CD4-positive, alpha-beta memory T cell (primary cell): ENCODE results near the gene MFAP3. TPM values are rescaled to one million over a fixed set of nuclear protein-coding genes. Genes with fewer than 3 reads are reported as not detected.

ENCODE experiments used
- CTCF ChIA-PET: fragments of 350-600 bp; sonication (Branson Sonifier 250); formaldehyde crosslinking; loops from one replicate; lab custom pipeline; 2021; ENCODE audit warnings: inconsistent platforms; ENCODE audit not compliant: partially characterized antibody; lab: Charles Lee
- POLR2A ChIA-PET: fragments of 350-600 bp; sonication (Branson Sonifier 250); formaldehyde crosslinking; loops from one replicate; lab custom pipeline; 2021; ENCODE audit not compliant: partially characterized antibody; lab: Charles Lee
- DNase-seq, 5 donors: peaks; one replicate each; pipeline versions ENCODE4 v3.0.0 to v3.0.0-alpha.2; 2020 to 2022; ENCODE audit warnings: mixed read lengths in 1 of 5
- H3K27ac ChIP-seq: one replicate; pipeline ENCODE4 v1.7.0; 2013; ENCODE audit warnings: low read depth, low read length
- H3K27me3 ChIP-seq: 2 replicates; pipeline ENCODE4 v1.7.0; 2013; ENCODE audit warnings: mild to moderate bottlenecking, low read length, moderate library complexity; ENCODE audit not compliant: insufficient read depth
- H3K36me3 ChIP-seq: 2 replicates; pipeline ENCODE4 v1.7.0; 2013; ENCODE audit warnings: mild to moderate bottlenecking, low read length, moderate library complexity; ENCODE audit not compliant: insufficient read depth
- H3K4me1 ChIP-seq: 2 replicates; pipeline ENCODE4 v1.7.0; 2013; ENCODE audit warnings: mild to moderate bottlenecking, low read length, moderate library complexity; ENCODE audit not compliant: insufficient read depth
- H3K4me3 ChIP-seq, 2 donors: one replicate each; pipeline ENCODE4 v1.7.0; 2013; ENCODE audit warnings: low read length in 2 of 2, mild to moderate bottlenecking in 1 of 2
- H3K9me3 ChIP-seq, 2 donors: one replicate each; pipeline ENCODE4 v1.7.0; 2013; ENCODE audit warnings: low read length in 2 of 2, control low read depth in 1 of 2; ENCODE audit not compliant: control insufficient read depth in 1 of 2
- H3K27ac Mint-ChIP-seq, 7 donors: one replicate each; pipeline ENCODE4 v1.8.0; 2020 to 2021; ENCODE audit warnings: mixed read lengths in 7 of 7, mild to moderate bottlenecking in 6 of 7, inconsistent platforms in 3 of 7, moderate library complexity in 3 of 7
- H3K27me3 Mint-ChIP-seq, 2 donors: one replicate each; pipeline ENCODE4 v1.8.0; 2020 to 2021; ENCODE audit warnings: mixed read lengths in 2 of 2
- H3K36me3 Mint-ChIP-seq, 2 donors: one replicate each; pipeline ENCODE4 v1.8.0; 2020 to 2021; ENCODE audit warnings: mixed read lengths in 2 of 2, inconsistent platforms in 1 of 2, mild to moderate bottlenecking in 1 of 2
- H3K4me1 Mint-ChIP-seq, 4 donors: one replicate each; pipeline ENCODE4 v1.8.0; 2020 to 2021; ENCODE audit warnings: mixed read lengths in 4 of 4, mild to moderate bottlenecking in 1 of 4
- H3K4me3 Mint-ChIP-seq, 8 donors: one replicate each; pipeline ENCODE4 v1.8.0; 2020 to 2021; ENCODE audit warnings: mixed read lengths in 8 of 8, mild to moderate bottlenecking in 7 of 8, moderate library complexity in 6 of 8, inconsistent platforms in 3 of 8
- H3K9me3 Mint-ChIP-seq, 8 donors: one replicate each; pipeline ENCODE4 v1.8.0; 2020 to 2021; ENCODE audit warnings: mixed read lengths in 8 of 8, mild to moderate bottlenecking in 5 of 8, inconsistent platforms in 3 of 8, moderate library complexity in 1 of 8
- intact Hi-C: fragments of 100-400 bp; cut with micrococcal nuclease; formaldehyde crosslinking; loops from one replicate; pipeline ENCODE4 v1.15.1; 2023
- polyA plus RNA-seq, 2 donors: library from polyadenylated mRNA; unstranded; fragments of 300-500 nt; fragmentation: Illumina TruSeq; gene quantifications; one replicate each; pipeline ENCODE4 v1.2.3, GENCODE V29; 2021
- total RNA-seq, 2 experiments: library from RNA; stranded (reverse); gene quantifications; one replicate each; pipeline ENCODE4 v1.2.3, GENCODE V29; 2021

MFAP3 gene
- total RNA-seq (10 to 100 TPM; 25.4 to 27.4 TPM), polyA plus RNA-seq (1 to 10 TPM; 5.5 to 6.6 TPM)

GRCh38 chr5:154038707-154039457 is at the start of gene MFAP3, which contains the start of gene FAM114A2:
Gene MFAP3 (plus strand): TSS chr5:154038967. CDS start chr5:154049723, 10,756 bp downstream.
Gene FAM114A2 (minus strand): TSS chr5:154038910. CDS start chr5:154034953, 3,957 bp downstream.
- ChIA-PET POLR2A (interaction anchor here (0.8 to 2.4 kb wide), 21 partner anchors 9 to 898 kb away, joined by 3 to 39 read pairs (median 4); partner anchors contain the start of genes CNOT8, GALNT10, GEMIN5 and SAP30L), CTCF (interaction anchor here (1.7 to 3.3 kb wide), 3 partner anchors 15 to 151 kb away, joined by 3 to 16 read pairs (median 9); partner anchors contain the start of gene GALNT10)
- H3K36me3 ChIP-seq, result no peaks in the 10 kb centered on the region
- Mint-ChIP-seq H3K27ac (peak within 1 kb of the TSS; percentile 91 to 99 (median 98)), H3K4me1 (peaks cover 39 to 59% (median 51%) of the 10 kb centered on the region in 4 donors), H3K27me3 (no peaks in the 10 kb centered on the region), H3K4me3 (peak within 1 kb of the TSS; percentile 92 to 99 (median 98)), H3K36me3 (peaks cover 8 to 22% of the 10 kb centered on the region in 2 donors), H3K9me3 (no peaks in the 10 kb centered on the region)
- peak within 1 kb of the TSS; percentile 59 to 99 for H3K4me3 ChIP-seq
- peaks cover 44% of the 10 kb centered on the region for H3K4me1 ChIP-seq
- H3K27me3 ChIP-seq, result no peaks in the 10 kb centered on the region
- H3K27ac ChIP-seq, result peak within 1 kb of the TSS; percentile 72
- H3K9me3 ChIP-seq, result no peaks in the 10 kb centered on the region
- peak; percentile 85 to 91 (median 86) for DNase-seq
- intact Hi-C loops, result loop anchor here (1.0 kb wide), 2 partner anchors 151 to 406 kb away; partner anchors contain the start of genes GALNT10 and SAP30L

- no peaks in the 10 kb centered on the region for H3K4me1 Mint-ChIP-seq
- H3K36me3 Mint-ChIP-seq, result peaks cover 38 to 44% of the 10 kb centered on the region in 2 donors
- no peaks in the 10 kb centered on the region for H3K27me3 Mint-ChIP-seq
- intact Hi-C loops, result no loop called here
- Histone ChIP-seq H3K27ac (no peak overlapping the region), H3K4me1 (no peaks in the 10 kb centered on the region), H3K27me3 (no peaks in the 10 kb centered on the region), H3K4me3 (no peak overlapping the region), H3K9me3 (no peaks in the 10 kb centered on the region), H3K36me3 (no peaks in the 10 kb centered on the region)
- no peaks in the 10 kb centered on the region for H3K9me3 Mint-ChIP-seq
- H3K4me3 Mint-ChIP-seq, result no peak overlapping the region
- no peak for DNase-seq
- ChIA-PET POLR2A (no interaction called here), CTCF (interaction anchor here (1.2 kb wide), 2 partner anchors 14 to 17 kb away, joined by 3 read pairs; no protein-coding TSS in a partner anchor)
- no peak overlapping the region for H3K27ac Mint-ChIP-seq
These were observed 47.6 kb upstream of the MFAP3 start for GRCh38 chr5:153991168-153991567.

- ChIA-PET POLR2A (no interaction called here), CTCF (no interaction called here)
- H3K4me3 ChIP-seq, result no peak overlapping the region
- intact Hi-C loops, result no loop called here
- H3K4me3 Mint-ChIP-seq, result no peak overlapping the region
- H3K36me3 Mint-ChIP-seq, result peaks cover 68 to 69% of the 10 kb centered on the region in 2 donors
- no peak overlapping the region for H3K27ac Mint-ChIP-seq
- no peaks in the 10 kb centered on the region for H3K4me1 ChIP-seq
- no peak for DNase-seq
- no peaks in the 10 kb centered on the region for H3K27me3 ChIP-seq
- H3K9me3 Mint-ChIP-seq, result peaks cover 0 to 5% (median 0%) of the 10 kb centered on the region in 8 donors
- no peaks in the 10 kb centered on the region for H3K4me1 Mint-ChIP-seq
- H3K9me3 ChIP-seq, result no peaks in the 10 kb centered on the region
- no peak overlapping the region for H3K27ac ChIP-seq
- H3K27me3 Mint-ChIP-seq, result no peaks in the 10 kb centered on the region
- H3K36me3 ChIP-seq, result no peaks in the 10 kb centered on the region
These were observed 40.8 kb upstream of the MFAP3 start for GRCh38 chr5:153998010-153998409.

GRCh38 chr5:153998768-153999167 is 40.0 kb upstream of the MFAP3 start:
- H3K9me3 ChIP-seq, result no peaks in the 10 kb centered on the region
- no peaks in the 10 kb centered on the region for H3K36me3 ChIP-seq
- peaks cover 0 to 5% (median 0%) of the 10 kb centered on the region in 8 donors for H3K9me3 Mint-ChIP-seq
- no peak overlapping the region for H3K27ac Mint-ChIP-seq
- H3K4me3 Mint-ChIP-seq, result no peak overlapping the region
- no peak overlapping the region for H3K27ac ChIP-seq
- CTCF ChIA-PET, result no interaction called here
- H3K36me3 Mint-ChIP-seq, result peaks cover 66% of the 10 kb centered on the region in 2 donors
- intact Hi-C loops, result no loop called here
- H3K27me3 ChIP-seq, result no peaks in the 10 kb centered on the region
- POLR2A ChIA-PET, result no interaction called here
- H3K27me3 Mint-ChIP-seq, result no peaks in the 10 kb centered on the region
- no peaks in the 10 kb centered on the region for H3K4me1 ChIP-seq
- DNase-seq, result no peak
- no peak overlapping the region for H3K4me3 ChIP-seq
- H3K4me1 Mint-ChIP-seq, result no peaks in the 10 kb centered on the region

- Histone ChIP-seq H3K36me3 (no peaks in the 10 kb centered on the region), H3K4me1 (no peaks in the 10 kb centered on the region), H3K9me3 (no peaks in the 10 kb centered on the region), H3K27ac (no peak overlapping the region), H3K27me3 (no peaks in the 10 kb centered on the region), H3K4me3 (no peak overlapping the region)
- Mint-ChIP-seq H3K4me1 (peaks cover 0 to 3% (median 0%) of the 10 kb centered on the region in 4 donors), H3K9me3 (peaks cover 0 to 5% (median 0%) of the 10 kb centered on the region in 8 donors), H3K27me3 (no peaks in the 10 kb centered on the region), H3K36me3 (peaks cover 62% of the 10 kb centered on the region in 2 donors), H3K4me3 (no peak overlapping the region), H3K27ac (no peak overlapping the region)
- no peak for DNase-seq
- intact Hi-C loops, result no loop called here
- CTCF ChIA-PET, result no interaction called here
- POLR2A ChIA-PET, result no interaction called here
These were observed 38.8 kb upstream of the MFAP3 start for GRCh38 chr5:153999995-154000394.

GRCh38 chr5:154000703-154001102 is 38.1 kb upstream of the MFAP3 start:
- Mint-ChIP-seq H3K36me3 (peaks cover 59 to 60% of the 10 kb centered on the region in 2 donors), H3K4me3 (no peak overlapping the region), H3K9me3 (peaks cover 0 to 5% (median 0%) of the 10 kb centered on the region in 8 donors), H3K27ac (no peak overlapping the region), H3K27me3 (no peaks in the 10 kb centered on the region), H3K4me1 (peaks cover 0 to 3% (median 0%) of the 10 kb centered on the region in 4 donors)
- Histone ChIP-seq H3K9me3 (no peaks in the 10 kb centered on the region), H3K27me3 (no peaks in the 10 kb centered on the region), H3K4me1 (no peaks in the 10 kb centered on the region), H3K36me3 (no peaks in the 10 kb centered on the region), H3K4me3 (no peak overlapping the region), H3K27ac (no peak overlapping the region)
- intact Hi-C loops, result no loop called here
- DNase-seq, result no peak
- CTCF ChIA-PET, result no interaction called here
- POLR2A ChIA-PET, result no interaction called here

GRCh38 chr5:154002093-154002492 is 36.7 kb upstream of the MFAP3 start:
- POLR2A ChIA-PET, result no interaction called here
- no peaks in the 10 kb centered on the region for H3K27me3 Mint-ChIP-seq
- intact Hi-C loops, result no loop called here
- H3K4me3 Mint-ChIP-seq, result no peak overlapping the region
- Histone ChIP-seq H3K4me3 (no peak overlapping the region), H3K27me3 (no peaks in the 10 kb centered on the region), H3K36me3 (no peaks in the 10 kb centered on the region), H3K4me1 (no peaks in the 10 kb centered on the region), H3K27ac (no peak overlapping the region), H3K9me3 (no peaks in the 10 kb centered on the region)
- H3K4me1 Mint-ChIP-seq, result peaks cover 0 to 3% (median 0%) of the 10 kb centered on the region in 4 donors
- H3K36me3 Mint-ChIP-seq, result peaks cover 58 to 60% of the 10 kb centered on the region in 2 donors
- no peak overlapping the region for H3K27ac Mint-ChIP-seq
- peaks cover 0 to 5% (median 0%) of the 10 kb centered on the region in 8 donors for H3K9me3 Mint-ChIP-seq
- no peak for DNase-seq
- CTCF ChIA-PET, result no interaction called here
